Measurements from ENCODE around the gene ABRACL. TPM values are rescaled to one million over a fixed set of nuclear protein-coding genes. Genes with fewer than 3 reads are reported as not detected.

Gene ABRACL
- total RNA-seq, 4 donors from 2014 or later: 6.1 to 20.8 (median 17.3) TPM

Other genes with a start within 250 kb of the ABRACL start
- 1 to 10 TPM in 1 of 4 donors, not detected in 3; 4.1 TPM for gene ECT2L, start 232.7 kb upstream of the ABRACL start, total RNA-seq
- gene REPS1, start 40.5 kb upstream of the ABRACL start, total RNA-seq: 10 to 100 TPM; 25.2 to 46.0 (median 35.9) TPM
- 10 to 100 TPM; 37.6 to 59.4 (median 45.2) TPM for gene HECA, start 106.3 kb downstream of the ABRACL start, total RNA-seq

Measured in omental fat pad (tissue), 4 donors.